HG03575 (cell line): ENCODE measurements around the gene ELOVL3.
A peak's percentile ranks its signal among the peaks of the same experiment; 100 is the strongest.
"Not testable (repeated sequence)": the region's sequence is repeated elsewhere in the genome, so short reads cannot be mapped to it uniquely, and the experiment has no call there.

Experiments used
- ATAC-seq: cut with Tn5 transposase; IDR thresholded peaks from one replicate; pipeline ENCODE4 v1.9.1; 2021; ENCODE audit not compliant: unreplicated experiment, insufficient number of reproducible peaks, low FRiP score; ENCODE audit errors: extremely low read depth

Gene ELOVL3, protein sequence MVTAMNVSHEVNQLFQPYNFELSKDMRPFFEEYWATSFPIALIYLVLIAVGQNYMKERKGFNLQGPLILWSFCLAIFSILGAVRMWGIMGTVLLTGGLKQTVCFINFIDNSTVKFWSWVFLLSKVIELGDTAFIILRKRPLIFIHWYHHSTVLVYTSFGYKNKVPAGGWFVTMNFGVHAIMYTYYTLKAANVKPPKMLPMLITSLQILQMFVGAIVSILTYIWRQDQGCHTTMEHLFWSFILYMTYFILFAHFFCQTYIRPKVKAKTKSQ

DNA sequence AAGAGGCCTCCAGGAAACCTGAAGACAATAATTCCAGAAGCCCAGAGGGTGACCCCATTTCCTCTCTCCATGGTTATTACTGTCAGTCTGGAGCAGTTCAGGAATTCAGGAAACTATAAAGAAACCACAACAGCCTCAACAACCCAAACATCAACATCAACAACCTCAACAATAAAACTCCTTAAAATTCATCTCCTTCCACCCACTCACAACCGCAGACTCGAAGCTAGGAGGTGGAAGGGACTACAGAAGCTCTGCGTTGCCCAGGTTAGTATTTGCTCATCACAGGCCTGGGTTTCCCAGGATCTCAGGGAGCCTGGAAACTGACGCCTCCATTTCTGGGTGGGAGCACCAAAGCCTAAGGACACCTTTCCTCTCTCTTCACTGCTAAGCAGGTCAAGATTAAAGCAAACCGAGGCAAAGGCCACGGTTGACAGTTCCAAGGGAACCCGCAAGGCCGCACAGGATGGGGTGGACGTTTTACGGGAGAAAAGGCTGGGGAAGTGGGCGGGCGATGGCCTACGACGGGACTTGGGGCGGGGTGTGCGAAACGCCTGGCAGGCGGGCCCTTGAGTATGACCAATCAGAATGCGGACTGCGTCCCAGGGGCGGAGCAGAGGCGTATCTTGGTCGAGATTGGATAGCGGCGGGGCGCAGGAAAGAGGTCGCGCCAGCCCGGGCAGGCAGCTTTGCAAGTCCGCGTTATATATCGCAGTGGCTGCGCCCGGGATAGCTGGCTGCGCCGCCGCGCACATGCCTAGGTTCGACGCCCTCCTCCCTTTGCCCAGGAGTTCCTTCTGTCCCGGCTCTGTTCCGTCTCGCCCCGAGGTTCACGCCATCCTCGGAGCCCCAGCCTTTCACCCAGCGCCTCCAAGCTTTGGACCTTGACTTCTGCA is at the start of gene ELOVL3:
Gene ELOVL3, plus strand, starts transcription at position 654 of the 896 bp plus-strand sequence. CDS start 250 bp downstream, outside the sequence.
- ATAC-seq, result peak; percentile 47

DNA sequence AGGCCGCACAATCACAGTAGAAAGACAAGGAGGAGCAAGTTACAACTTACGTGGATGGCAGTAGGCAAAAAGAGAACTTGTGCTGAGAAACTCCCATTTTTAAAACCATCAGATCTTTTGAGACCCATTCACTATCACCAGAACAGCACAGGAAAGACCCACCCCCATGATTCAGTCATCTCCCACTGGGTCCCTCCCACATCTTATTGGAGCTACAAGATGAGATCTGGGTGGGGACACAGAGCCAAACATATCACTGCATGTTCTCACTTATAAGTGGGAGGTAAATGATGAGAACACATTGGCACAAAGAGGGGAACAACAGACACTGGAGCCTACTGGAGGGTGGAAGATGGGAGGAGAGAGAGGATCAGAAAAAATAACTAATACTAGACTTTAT is 41.5 kb upstream of the ELOVL3 start:
- no peak for ATAC-seq

DNA sequence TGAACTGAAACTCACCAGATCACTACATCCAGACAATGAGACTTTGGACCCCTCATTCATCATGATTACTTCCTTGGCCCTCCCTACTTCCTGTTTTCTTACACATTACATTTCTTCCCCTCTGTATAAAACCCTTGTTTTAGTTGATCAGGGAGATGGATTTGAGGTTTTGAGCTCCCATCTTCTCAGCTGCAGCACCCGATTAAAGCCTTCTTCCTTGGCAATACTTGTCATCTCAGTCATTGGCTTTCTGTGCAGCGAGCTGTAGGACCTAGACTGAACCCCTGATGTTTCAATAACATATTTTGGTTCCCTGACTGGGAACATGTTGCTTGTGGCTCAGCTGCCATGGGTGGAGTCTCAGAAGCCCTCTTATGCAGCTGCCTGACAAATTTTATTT is 40.8 kb upstream of the ELOVL3 start:
- ATAC-seq, result no peak

DNA sequence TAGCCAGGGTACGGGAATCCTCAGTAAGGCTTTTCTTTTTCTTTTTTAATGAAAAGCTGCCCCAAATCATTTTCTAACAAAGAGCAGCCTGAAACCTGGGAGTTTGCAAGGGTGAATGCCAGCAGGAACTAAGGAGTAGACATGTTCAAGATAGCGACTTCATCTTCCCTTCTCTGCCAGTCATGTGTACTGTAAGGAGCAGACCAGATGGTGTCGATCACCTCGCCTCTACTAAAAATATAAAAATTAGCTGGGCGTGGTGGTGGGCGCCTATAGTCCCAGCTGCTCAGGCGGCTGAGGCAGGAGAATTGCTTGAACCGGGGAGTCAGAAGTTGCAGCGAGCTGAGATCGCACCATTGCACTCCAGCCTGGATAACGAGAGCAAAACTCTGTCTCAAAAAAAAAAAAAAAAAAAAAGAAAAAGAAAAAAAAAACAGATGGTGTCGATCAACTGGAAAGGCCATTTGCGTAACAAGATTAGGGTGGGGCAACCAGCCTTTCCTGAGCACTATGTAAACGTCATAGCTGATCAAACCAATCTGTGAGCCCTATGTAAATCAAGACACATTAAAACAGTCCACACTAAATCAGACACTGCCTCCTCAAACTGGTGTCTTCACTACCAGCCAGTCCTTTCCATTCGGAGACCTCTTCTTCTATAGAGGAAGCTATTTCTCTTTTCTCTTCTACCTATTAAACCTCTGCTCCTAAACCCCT is 40.1 kb upstream of the ELOVL3 start:
- no peak for ATAC-seq

DNA sequence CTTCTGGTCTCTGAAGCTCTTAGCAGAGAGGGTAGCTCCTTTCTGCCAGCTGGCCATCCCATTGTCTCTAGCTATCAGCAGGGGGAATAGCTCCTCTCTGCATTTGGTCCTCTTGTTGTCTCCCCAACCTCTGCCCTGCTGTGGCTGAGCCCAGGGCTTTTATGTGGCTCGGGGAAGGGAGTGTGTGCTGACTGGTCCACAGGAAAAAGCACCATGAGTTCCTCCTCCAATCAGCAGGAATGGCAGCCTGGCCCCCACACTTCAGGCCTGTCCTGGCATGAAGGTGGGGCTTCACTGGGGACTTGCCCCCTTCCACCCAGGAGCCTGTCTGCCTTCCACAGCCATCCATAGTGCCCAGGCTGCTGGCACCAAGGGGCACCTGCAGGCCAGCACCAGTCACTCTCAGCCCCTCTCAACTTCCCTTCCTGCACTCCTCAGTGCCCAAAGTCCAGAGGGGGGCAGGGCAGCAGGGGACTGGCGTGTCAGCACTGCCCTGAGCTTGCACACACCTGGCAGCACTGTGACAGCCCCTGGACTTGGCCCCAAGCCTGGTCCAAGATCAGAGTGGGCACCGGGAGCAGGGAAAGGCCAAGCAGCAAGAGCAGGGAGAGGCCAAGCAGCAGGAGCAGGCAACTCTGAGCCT is 37.7 kb upstream of the ELOVL3 start:
- no peak for ATAC-seq

DNA sequence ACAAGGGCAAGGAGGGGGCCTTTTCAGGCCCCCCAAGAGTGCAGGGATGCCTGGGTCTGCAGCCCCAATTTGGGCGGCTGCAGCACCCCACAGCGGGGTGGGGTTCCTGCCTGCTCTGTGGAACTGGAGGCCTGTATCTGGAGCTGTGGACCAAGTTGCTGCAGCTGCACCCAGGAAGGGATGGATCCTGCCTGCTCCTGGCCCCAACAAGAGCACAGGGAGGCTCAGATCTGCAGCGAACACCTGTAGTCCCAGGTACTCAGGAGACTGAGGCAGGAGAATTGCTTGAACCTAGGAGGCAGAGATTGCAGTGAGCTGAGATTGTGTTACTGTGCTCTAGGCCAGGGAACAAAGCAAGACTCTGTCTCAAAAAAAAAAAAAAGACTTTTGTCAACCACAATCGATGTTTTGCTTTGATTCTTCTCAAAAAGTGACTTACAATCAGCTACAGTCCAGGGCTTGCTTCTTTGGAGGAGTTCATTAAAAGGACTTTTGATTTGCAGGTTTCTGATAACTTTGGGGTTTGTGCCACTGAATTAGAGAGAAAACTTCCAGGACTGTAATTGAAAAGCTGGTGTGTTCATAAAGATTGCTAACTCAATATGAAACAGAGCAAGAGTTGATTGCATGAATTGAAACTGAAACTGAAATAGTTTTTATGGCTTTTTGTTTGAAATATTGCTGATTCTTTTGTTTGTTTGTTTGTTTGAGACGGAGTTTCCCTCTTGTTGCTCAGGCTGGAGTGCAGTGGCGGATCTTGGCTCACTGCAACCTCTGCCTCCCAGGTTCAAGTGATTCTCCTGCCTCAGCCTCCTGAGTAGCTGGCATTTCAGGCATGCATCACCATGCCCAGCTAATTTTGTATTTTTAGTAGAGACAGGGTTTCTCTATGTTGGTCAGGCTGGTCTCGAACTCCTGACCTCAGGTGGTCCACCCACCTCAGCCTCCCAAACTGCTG is 36.9 kb upstream of the ELOVL3 start:
- ATAC-seq, result not testable (repeated sequence)

DNA sequence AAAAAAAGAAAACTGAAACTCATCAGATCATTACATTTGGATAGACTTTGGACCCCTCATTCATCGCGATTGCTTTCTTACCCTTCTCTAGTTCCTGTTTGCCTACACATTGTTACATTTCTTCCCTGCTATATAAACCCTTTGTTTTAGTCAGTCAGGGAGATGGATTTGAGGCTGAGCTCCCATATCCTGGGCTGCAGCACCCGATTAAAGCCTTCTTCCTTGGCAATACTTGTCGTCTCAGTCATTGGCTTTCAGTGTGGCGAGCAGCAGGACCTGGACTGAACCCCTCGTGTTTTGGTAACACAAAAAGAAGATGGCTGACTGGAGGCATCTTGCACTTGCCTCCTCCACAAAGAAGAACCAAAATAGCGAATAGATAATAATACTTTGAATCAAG is 34.1 kb upstream of the ELOVL3 start:
- ATAC-seq, result no peak

DNA sequence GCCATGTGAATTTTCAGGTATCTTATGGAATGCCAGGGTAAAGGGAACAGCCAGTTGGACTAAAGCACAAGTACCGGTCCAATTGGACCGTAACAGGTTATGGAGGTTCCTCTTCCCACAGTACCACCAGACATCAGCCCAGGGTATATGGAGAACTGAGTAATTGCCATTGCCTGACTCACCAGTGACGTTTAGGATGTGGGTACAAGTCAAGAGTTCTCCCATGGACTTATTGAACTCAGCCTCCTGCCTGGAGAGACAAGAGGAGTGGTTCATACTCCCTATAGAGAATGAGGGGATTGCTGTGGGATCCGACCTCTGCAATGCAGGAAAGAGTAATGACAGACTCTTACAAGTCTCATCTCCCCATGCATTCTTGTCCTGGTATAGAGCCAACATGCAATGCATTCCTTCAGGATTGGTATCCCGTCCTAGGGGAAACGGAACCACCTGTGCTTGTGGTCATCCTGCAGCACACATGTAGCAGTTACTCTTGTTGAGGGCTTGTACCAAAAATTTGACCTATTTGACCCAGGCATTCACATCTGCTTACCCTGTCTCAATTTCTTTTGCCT is 30.7 kb upstream of the ELOVL3 start:
- no peak for ATAC-seq

DNA sequence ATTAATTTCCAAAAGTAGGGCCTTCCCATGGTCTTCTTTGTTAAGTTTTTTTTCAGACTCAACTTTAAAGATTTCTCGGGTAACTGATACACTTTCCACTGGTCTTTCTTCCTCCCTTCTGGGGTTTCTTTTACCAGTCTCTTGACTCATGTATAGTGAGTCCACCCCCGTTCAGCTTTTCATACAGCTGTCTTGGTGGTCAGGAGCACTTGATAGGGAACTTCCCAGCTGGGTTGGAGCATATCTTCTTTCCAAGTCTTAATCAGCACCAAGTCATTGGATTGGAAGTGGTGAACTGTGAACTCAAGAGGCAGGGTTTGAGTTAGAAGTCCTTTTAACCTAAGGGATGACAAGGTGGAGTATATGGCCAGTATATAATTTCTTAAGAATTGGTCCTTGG is 29.2 kb upstream of the ELOVL3 start:
- no peak for ATAC-seq

DNA sequence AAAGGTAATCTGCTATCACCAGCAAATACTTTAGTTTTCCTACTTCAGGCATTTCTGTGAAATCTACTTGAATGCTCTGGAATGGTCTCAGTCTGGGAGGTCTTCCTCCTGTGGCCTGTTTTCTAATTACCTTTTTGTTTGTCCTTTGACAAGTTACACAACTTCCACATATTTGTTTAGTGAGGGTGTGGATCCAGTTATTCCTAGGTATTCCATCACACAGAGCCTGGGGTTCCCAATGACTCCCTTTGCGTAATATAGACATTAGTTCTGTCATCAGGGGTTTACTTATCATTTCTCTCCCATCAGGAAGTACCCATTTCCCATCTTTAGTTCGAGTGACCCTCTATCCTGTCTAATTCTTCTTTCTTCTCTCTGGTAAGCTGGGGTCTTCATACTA is 28.1 kb upstream of the ELOVL3 start:
- ATAC-seq, result no peak

DNA sequence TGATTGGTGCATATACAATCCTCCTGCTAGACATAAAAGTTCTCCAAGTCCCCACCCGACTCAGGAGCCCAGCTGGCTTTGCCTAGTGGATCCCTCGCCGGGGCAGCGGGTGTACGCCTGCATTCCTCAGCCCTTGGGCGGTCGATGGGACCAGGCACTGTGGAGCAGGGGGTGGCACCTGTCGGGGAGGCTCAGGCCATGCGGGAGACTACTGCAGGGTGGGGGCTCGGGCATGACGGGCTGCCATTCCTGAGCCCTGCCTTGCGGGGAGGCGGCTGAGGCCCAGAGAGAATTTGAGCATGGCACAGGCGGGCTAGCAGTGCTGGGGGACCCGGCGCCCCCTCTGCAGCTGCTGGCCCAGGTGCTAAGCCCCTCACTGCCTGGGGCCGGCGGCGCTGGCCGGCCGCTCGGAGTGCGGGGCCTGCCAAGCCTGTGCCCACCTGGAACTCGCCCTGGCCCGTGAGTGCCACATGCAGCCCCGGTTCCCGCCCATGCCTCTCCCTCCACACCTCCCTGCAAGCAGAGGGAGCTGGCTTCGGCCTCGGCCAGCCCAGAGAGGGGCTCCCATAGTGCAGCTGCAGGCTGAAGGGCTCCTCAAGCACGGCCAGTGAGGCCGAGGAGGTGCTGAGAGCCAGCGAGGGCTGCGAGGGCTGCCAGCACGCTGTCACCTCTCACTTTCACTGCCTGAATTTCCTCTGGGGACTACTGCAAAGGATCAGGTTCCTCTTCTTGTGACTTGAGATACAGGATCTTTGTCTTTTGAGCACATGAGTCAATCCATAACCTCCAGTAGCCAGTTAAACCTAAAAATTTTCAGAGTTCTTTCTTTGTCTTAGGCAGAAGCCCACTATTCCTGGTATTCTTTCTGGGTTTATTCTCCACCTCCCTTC is 25.1 kb upstream of the ELOVL3 start:
- ATAC-seq, result no peak

DNA sequence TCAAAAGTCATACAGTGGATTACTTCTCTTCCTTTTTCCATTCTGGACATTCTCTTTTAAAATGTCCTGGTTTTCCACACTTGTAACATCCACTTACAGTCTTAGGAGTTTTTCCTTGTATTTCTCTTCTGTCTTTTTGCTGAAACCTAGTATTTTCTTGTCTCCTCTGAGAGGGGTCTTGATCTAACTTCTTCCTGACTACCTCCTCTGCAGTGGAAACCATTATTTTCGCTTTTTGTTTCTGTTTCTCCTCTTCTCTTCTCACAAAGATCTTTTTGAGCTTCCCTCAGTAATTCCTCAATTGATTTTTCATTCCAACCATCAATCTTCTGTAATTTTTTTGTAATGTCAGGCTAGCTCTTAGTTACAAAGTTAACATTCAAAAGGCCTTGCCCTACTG is 23.7 kb upstream of the ELOVL3 start:
- ATAC-seq, result no peak

DNA sequence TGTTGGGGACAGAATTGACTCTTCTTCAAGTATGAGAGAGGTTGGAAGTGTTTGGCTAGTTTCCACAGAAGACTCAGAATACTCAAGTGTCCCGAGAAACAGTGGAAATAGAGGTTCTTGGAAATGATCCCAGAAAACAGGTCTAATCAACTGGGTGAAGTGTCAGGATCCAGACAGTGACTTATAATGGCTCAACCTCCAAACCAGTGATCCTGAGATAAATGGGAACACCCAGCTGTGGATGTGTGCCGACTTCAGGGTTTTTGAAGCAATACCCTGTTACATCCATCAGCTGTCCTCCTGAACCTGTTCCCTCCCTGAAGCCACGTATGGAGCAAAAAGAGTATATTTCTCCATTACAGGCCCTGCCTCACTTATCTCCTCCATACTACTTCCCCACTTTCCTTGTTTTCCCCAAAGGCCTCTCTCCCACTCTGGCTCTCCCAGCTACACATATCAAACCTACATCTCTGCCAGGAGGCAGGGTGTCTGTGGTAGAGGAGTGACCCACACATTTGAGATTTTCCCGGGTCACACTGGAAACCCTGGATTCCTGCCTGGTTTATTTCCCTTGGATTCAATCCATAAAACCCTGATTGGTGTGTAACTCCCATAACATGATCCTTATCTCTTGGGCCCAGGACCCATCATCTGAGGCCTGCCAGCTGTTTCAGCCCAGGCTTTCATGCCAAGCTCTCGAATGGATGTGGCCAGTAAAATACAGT is 17.6 kb upstream of the ELOVL3 start:
- ATAC-seq, result no peak

DNA sequence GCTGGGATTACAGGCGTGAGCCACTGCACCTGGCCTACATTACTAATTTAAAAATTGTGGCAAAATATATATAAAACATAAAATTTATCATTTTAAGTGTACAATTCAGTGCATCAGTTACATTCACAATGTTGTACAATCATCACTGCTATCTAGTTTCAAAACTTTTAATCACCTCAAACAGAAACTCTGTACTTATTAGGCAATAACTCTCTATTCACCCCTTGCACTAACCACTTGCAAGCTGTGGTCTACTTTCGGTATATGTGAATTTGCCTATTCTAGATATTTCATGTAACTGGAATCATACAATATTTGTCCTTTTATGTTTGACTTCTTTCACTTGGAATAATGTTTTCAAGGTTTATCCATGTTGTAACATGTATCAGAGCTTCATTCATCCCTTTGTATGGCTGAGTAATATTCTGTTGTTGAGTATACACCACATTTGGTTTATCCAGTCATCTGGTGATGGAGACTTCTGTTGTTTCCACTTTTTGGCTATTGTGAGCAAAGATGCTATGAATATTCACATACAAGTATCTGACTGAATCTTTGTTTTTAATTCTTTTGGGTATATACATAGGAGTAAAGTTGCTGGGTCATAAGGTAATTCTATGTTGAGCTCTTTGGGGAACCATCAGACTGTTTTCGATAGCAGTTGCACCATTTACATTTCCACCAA is 14.3 kb upstream of the ELOVL3 start:
- no peak for ATAC-seq

DNA sequence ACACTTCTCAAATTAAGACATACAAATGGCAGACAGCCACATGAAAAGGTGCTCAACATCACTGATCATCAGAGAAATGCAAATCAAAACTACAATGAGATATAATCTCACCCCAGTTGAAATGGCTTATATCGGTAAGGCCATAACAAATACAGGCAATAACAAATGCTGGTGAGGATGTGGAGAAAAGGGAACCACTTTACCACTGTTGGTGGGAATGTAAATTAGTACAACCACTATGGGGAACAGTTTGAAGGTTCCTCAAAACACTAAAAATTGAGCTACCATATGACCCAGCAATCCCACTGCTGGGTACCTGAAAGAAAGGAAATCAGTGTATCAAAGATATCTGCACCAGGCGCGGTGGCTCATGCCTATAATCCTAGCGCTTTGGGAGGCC is 12.5 kb upstream of the ELOVL3 start:
- ATAC-seq, result not testable (repeated sequence)

DNA sequence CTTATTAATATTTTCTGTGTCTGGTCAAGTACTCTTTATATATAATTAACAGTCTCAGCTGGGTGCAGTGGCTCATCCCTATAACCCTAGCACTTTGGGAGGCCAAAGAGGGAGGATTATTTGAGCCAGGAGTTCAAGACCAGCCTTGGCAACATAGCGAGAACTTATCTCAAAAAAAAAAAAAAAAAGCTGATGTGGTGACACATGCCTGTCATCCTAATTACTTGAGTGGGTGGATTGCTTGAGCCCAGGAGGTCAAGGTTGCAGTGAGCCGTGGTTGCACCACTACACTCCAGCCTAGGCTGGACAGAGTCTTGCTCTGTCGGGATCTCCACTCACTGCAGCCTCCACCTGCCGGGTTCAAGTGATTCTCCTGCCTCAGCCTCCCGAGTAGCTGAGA is 6.7 kb upstream of the ELOVL3 start:
- ATAC-seq, result no peak
